Thymus (tissue), 11 donors: ENCODE data around the gene CACNA2D3. TPM values are rescaled to one million over a fixed set of nuclear protein-coding genes. Genes with fewer than 3 reads are reported as not detected.

Source experiments
- DNase-seq, 9 donors: peaks; one replicate each; pipeline ENCODE4 v3.0.0-alpha.2; 2013; ENCODE audit warnings: low spot score in 9 of 9, low read depth in 6 of 9, missing footprints in 1 of 9
- H3K27ac ChIP-seq, 2 donors: one replicate each; pipeline ENCODE4 v1.5.1; 2013; ENCODE audit warnings: control low read depth in 1 of 2, low read depth in 1 of 2, low read length in 1 of 2, mild to moderate bottlenecking in 1 of 2, moderate library complexity in 1 of 2
- H3K27me3 ChIP-seq, 2 donors: one replicate each; pipeline ENCODE4 v1.5.1; 2013; ENCODE audit warnings: low read length in 1 of 2; ENCODE audit not compliant: control insufficient read depth in 2 of 2, insufficient read depth in 1 of 2
- H3K36me3 ChIP-seq, 2 donors: one replicate each; pipeline ENCODE4 v1.5.1; 2013; ENCODE audit warnings: low read length in 1 of 2, mild to moderate bottlenecking in 1 of 2, moderate library complexity in 1 of 2; ENCODE audit not compliant: control insufficient read depth in 2 of 2, insufficient read depth in 2 of 2
- H3K4me1 ChIP-seq, 2 donors: one replicate each; pipeline ENCODE4 v1.5.1; 2013; ENCODE audit warnings: low read length in 2 of 2; ENCODE audit not compliant: control insufficient read depth in 2 of 2, insufficient read depth in 2 of 2
- H3K4me3 ChIP-seq, 2 donors: one replicate each; pipeline ENCODE4 v1.5.1; 2013; ENCODE audit warnings: low read length in 2 of 2, control low read depth in 1 of 2, mild to moderate bottlenecking in 1 of 2
- H3K9me3 ChIP-seq, 2 donors: one replicate each; pipeline ENCODE4 v1.5.1; 2013; ENCODE audit warnings: low read length in 1 of 2, mild to moderate bottlenecking in 1 of 2; ENCODE audit not compliant: control insufficient read depth in 2 of 2, insufficient read depth in 1 of 2
- WGBS: extraction: QIAGEN DNeasy Blood & Tissue Kit; methylation state at CpG from one replicate; pipeline ENCODE4 v1.1.7; 2013; 5-methylcytosine and 5-hydroxymethylcytosine counted together
- polyA plus RNA-seq: library from polyadenylated mRNA; stranded (reverse); fragments of 200-250 nt; gene quantifications from one replicate; pipeline ENCODE4 v1.2.3, GENCODE V29; 2013
- total RNA-seq: library from RNA; stranded (reverse); fragments of 120-200 nt; gene quantifications from one replicate; pipeline ENCODE4 v1.2.4, GENCODE V29; 2013
- donor health status: healthy.

CACNA2D3 gene
- total and polyA plus RNA-seq, 2 donors: 1.8 to 2.1 TPM

DNA sequence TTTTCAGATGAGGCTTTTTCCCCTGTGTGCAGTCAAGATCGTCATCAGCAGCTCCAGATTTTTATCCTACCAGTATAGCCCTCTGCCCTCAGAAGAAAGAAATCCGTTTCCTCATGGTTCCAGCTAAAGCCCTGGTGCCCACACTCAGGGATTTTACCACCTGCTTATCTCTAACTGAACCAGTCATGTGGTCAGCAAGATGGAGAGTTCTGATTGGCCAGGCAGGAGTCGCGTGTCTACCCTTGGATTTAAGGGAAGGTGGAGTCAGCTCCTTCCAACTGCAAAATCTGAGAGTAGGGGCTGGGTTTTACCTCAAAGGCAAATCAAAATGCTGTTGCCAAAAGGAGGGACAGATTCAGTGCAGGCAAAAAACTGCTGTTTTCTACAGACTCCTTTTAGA lies 670.2 kb downstream of the CACNA2D3 start:
- H3K4me1 ChIP-seq: no peaks in the 10 kb centered on the region
- 88% methylated on average over 4 of the region's 4 CpGs for whole genome bisulfite sequencing
- no peaks in the 10 kb centered on the region for H3K27me3 ChIP-seq
- no peak overlapping the region for H3K4me3 ChIP-seq
- DNase-seq: no peak
- no peaks in the 10 kb centered on the region for H3K9me3 ChIP-seq
- H3K27ac ChIP-seq: no peak overlapping the region
- no peaks in the 10 kb centered on the region for H3K36me3 ChIP-seq

DNA sequence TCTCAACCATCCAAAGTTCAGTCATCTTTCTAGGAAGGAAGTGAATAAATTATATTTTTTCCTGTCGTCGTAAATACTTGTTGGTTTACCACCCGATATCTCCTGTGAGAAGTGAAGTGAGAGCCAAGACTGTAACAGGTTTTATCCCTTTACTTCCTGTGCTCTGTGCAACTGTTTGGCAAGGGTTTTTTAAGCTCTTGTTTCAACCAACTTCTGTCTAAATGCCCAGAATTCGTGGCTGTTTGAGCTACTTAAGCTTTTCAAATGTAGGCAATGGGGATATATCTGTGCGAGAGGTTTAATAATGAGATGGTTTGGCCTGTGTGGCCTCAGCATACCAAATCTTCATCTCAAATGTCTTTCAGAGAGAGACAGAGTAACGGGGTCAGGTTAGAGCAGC lies 670.8 kb downstream of the CACNA2D3 start:
- WGBS: 68% methylated on average over 6 of the region's 6 CpGs
- Histone ChIP-seq H3K27me3 (no peaks in the 10 kb centered on the region), H3K9me3 (no peaks in the 10 kb centered on the region), H3K27ac (no peak overlapping the region), H3K4me3 (no peak overlapping the region), H3K4me1 (no peaks in the 10 kb centered on the region), H3K36me3 (no peaks in the 10 kb centered on the region)
- no peak for DNase-seq

DNA sequence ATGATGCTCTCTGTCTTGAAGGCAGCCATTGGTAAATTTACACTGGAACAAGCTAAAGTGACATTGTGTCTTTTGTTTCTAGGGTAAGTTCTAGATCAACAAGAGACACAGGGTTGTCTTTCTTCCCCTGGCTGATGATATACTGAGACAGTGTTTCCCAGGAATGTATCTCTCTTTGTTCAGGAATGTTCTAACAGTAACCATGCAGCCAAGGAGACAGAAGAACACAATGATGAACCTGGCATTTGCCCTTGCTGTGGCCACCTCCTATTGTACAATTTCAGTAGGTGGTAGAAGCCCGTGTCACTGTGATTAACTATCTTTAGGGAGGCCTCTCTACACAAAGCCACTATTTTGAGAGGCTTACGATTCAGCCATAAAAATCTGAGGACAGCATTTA lies 674.8 kb downstream of the CACNA2D3 start:
- no peak for DNase-seq
- WGBS: 90% methylated on average over 2 of the region's 2 CpGs
- no peaks in the 10 kb centered on the region for H3K9me3 ChIP-seq
- H3K4me1 ChIP-seq: no peaks in the 10 kb centered on the region
- no peaks in the 10 kb centered on the region for H3K27me3 ChIP-seq
- H3K27ac ChIP-seq: no peak overlapping the region
- no peak overlapping the region for H3K4me3 ChIP-seq
- no peaks in the 10 kb centered on the region for H3K36me3 ChIP-seq

DNA sequence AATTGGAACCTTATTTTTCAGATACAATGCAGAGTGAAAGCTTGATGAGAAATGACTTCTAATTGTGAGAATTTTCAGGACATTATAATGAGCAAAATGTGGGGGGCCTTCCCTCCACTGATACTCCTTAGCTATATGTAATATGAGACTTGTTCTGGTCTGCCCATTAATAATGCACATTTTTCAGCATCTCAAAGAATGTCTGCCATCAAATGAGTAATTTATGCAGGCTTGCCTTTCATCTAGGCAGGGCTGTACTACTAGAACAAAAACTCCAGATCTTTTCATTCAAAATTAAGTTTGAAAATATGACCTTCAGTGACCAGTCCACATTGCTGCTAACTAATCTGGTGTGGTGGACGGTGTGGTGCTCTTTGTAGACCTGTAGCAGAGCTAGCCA lies 678.1 kb downstream of the CACNA2D3 start:
- Histone ChIP-seq H3K27me3 (no peaks in the 10 kb centered on the region), H3K4me3 (no peak overlapping the region), H3K4me1 (no peaks in the 10 kb centered on the region), H3K9me3 (no peaks in the 10 kb centered on the region), H3K27ac (no peak overlapping the region), H3K36me3 (no peaks in the 10 kb centered on the region)
- 83% methylated on average over 1 of the region's 1 CpG for WGBS
- no peak for DNase-seq

DNA sequence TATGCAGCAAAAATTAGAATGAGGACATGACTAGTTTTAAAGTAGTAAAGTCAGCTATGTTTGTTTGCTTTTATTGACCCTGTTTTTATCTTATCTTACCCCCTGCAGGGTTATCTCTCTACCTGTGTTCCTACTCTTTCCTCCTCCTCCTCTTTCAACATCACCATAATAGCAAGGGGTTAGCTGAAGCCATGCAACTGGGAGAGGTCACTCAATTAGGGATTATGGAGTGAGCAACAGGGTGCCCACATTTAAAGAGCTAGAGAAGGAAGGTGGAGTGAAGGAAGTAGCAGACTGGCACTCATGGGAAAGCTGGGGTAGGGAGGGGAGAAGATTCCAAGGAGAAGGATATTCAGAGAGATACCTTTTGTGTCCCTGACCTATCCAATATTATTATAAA lies 679.6 kb downstream of the CACNA2D3 start:
- H3K4me3 ChIP-seq: no peak overlapping the region
- H3K27ac ChIP-seq: no peak overlapping the region
- H3K9me3 ChIP-seq: no peaks in the 10 kb centered on the region
- no peak for DNase-seq
- no peaks in the 10 kb centered on the region for H3K36me3 ChIP-seq
- no peaks in the 10 kb centered on the region for H3K27me3 ChIP-seq
- no peaks in the 10 kb centered on the region for H3K4me1 ChIP-seq

DNA sequence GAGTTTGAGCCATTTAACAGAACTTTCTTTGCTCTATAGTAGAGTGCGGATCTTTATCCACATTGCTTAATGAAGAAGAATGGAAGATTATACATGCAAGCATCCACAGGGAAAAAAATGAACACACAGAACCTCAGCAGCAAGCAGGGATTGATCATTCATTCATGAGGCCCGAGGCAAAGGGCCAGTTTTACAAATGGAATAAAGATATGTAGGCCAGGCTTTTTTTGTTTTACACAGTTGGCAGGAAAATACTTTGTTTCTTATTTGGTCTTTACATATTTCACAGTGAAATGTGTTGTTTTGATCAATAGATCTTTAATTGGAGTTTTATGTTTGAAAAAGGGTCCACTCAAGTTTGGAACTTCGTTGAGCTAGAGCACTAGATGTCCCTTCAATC lies 688.0 kb downstream of the CACNA2D3 start:
- Histone ChIP-seq H3K4me1 (no peaks in the 10 kb centered on the region), H3K36me3 (no peaks in the 10 kb centered on the region), H3K4me3 (no peak overlapping the region), H3K9me3 (no peaks in the 10 kb centered on the region), H3K27me3 (no peaks in the 10 kb centered on the region), H3K27ac (no peak overlapping the region)
- DNase-seq: no peak
- 67% methylated on average over 3 of the region's 3 CpGs for WGBS

DNA sequence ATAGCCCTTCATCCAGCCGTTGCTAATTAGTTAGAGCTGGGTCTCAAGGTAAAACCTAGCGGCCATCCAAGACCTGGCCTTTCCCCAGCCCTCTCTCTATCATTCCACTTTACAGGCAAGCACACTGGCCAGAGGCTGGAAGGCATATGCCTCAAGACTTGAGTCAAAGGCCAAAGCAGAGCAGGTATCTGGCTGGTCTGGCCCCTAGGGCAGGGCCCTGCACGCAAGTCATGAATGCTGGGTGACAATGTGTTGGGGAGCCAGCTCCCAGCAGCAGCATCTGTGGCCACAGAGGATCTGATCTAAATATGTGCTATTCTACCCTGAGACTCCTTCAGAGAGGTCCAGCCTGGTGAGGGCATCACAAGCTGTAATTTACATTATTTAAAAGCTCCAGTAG lies 691.9 kb downstream of the CACNA2D3 start:
- H3K27me3 ChIP-seq: no peaks in the 10 kb centered on the region
- no peaks in the 10 kb centered on the region for H3K9me3 ChIP-seq
- no peak for DNase-seq
- H3K4me3 ChIP-seq: no peak overlapping the region
- no peak overlapping the region for H3K27ac ChIP-seq
- WGBS: 95% methylated on average over 3 of the region's 3 CpGs
- no peaks in the 10 kb centered on the region for H3K36me3 ChIP-seq
- no peaks in the 10 kb centered on the region for H3K4me1 ChIP-seq

DNA sequence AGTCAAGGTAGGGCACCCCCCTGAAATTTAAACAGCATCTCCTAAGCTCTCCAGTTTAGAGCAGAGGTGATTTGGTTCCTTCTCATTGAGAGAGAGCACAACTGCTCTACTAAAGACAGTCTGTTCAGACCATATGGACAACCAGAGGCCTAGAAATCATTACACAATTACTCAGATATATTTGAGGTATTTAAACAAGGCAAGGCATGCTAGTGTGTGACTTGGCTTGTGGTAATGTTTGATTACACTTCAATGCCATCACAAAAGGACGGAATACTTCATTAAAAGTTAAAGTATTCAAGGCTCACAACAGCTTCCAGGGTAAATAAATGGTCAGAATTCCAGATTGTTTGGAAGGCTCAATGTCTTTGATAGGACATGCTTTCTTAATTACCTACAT lies 695.3 kb downstream of the CACNA2D3 start:
- Histone ChIP-seq H3K4me3 (no peak overlapping the region), H3K27ac (no peak overlapping the region), H3K9me3 (no peaks in the 10 kb centered on the region), H3K36me3 (no peaks in the 10 kb centered on the region), H3K27me3 (no peaks in the 10 kb centered on the region), H3K4me1 (no peaks in the 10 kb centered on the region)
- DNase-seq: no peak
- WGBS: 88% methylated on average over 1 of the region's 1 CpG

DNA sequence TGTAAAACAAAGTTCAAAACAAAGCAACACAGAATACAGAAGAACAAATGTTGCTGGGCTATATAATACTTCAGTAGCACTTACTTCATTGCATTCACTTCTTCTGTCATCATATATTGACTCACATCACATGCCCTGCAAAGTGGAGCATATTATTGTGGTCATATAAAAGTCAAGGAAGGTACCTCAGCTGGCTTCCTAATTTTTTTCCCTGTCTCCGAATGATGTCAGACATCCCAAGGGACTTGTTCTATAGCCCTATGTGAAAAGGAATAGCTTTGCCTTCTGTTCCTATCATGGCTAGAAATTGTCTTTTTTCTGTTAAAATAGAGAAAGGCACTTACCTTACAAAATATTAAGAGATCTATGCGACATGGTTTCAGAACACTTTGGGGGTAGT lies 696.1 kb downstream of the CACNA2D3 start:
- Histone ChIP-seq H3K27me3 (no peaks in the 10 kb centered on the region), H3K27ac (no peak overlapping the region), H3K36me3 (no peaks in the 10 kb centered on the region), H3K9me3 (no peaks in the 10 kb centered on the region), H3K4me1 (no peaks in the 10 kb centered on the region), H3K4me3 (no peak overlapping the region)
- no peak for DNase-seq
- 93% methylated on average over 2 of the region's 2 CpGs for WGBS

DNA sequence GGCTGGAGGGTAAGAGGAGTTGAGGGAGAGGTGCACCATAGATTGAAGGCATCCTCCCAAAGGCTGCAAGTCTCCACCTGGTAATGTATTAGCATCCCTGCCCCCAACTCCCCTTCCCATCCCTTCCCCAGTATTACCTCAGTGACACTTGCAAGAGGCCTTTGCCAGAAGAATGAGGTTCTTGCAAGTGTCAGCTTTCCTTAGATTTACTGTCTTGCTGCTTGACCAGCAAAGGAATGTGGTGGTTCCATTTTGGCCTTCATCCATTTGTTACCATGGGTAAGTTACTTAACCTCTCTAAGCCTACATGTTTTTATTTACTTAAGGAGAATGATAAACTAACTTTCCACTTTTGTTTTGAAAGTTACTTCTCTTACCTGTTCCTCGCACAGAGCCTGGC lies 696.6 kb downstream of the CACNA2D3 start:
- Histone ChIP-seq H3K4me3 (no peak overlapping the region), H3K4me1 (no peaks in the 10 kb centered on the region), H3K36me3 (no peaks in the 10 kb centered on the region), H3K9me3 (no peaks in the 10 kb centered on the region), H3K27me3 (no peaks in the 10 kb centered on the region), H3K27ac (no peak overlapping the region)
- no peak for DNase-seq
- 98% methylated on average over 1 of the region's 1 CpG for WGBS
